DOHH2 (cell line): Measurements from ENCODE around the gene C9orf50.

Experiments used
- H3F3A ChIP-seq: fragments of 200-600 bp; sonication (generic), shearing (Covaris generic); 2 replicates; pipeline ENCODE4 v1.6.0; 2016; ENCODE audit warnings: antibody characterized with exemption, mild to moderate bottlenecking; ENCODE audit not compliant: control insufficient read depth, insufficient read depth
- H3K27ac ChIP-seq: fragments of 200-600 bp; sonication (generic); 2 replicates; pipeline ENCODE4 v1.5.1; 2014; ENCODE audit warnings: low read depth, mild to moderate bottlenecking, low read length, moderate library complexity
- H3K27me3 ChIP-seq: fragments of 200-600 bp; sonication (generic); 2 replicates; pipeline ENCODE4 v1.6.1; 2014; ENCODE audit warnings: mild to moderate bottlenecking, low read length, mixed read lengths; ENCODE audit not compliant: control insufficient read depth
- H3K36me3 ChIP-seq: fragments of 200-600 bp; sonication (generic); 2 replicates; pipeline ENCODE4 v1.6.1; 2014; ENCODE audit warnings: mild to moderate bottlenecking, low read length, moderate library complexity, mixed read lengths; ENCODE audit not compliant: control insufficient read depth
- H3K4me1 ChIP-seq: fragments of 200-600 bp; sonication (generic); 2 replicates; pipeline ENCODE4 v1.6.1; 2014; ENCODE audit warnings: mild to moderate bottlenecking, low read length, mixed read lengths; ENCODE audit not compliant: control insufficient read depth
- H3K4me2 ChIP-seq: fragments of 200-600 bp; sonication (generic); 2 replicates; pipeline ENCODE4 v1.6.0; 2014; ENCODE audit warnings: mild to moderate bottlenecking, low read length, moderate library complexity
- H3K4me3 ChIP-seq: fragments of 200-600 bp; sonication (generic); 2 replicates; pipeline ENCODE4 v1.5.1; 2014; ENCODE audit warnings: mild to moderate bottlenecking, low read length, mixed read lengths
- H3K79me2 ChIP-seq: fragments of 200-600 bp; sonication (generic); 2 replicates; pipeline ENCODE4 v1.6.1; 2014; ENCODE audit warnings: mild to moderate bottlenecking, low read length, mixed read lengths; ENCODE audit not compliant: control insufficient read depth
- H3K9me2 ChIP-seq: fragments of 200-600 bp; sonication (generic); replicated peaks from 2 replicates; pipeline ENCODE4 v1.6.1; 2014; ENCODE audit warnings: mild to moderate bottlenecking, low read length, mixed read lengths; ENCODE audit not compliant: control insufficient read depth
- H3K9me3 ChIP-seq: fragments of 200-600 bp; sonication (generic); 2 replicates; pipeline ENCODE4 v1.6.1; 2014; ENCODE audit warnings: antibody characterized with exemption, low read length, mixed read lengths; ENCODE audit not compliant: control insufficient read depth, insufficient read depth
- H4K20me1 ChIP-seq: fragments of 200-600 bp; sonication (generic); 2 replicates; pipeline ENCODE4 v1.6.0; 2014; ENCODE audit warnings: low read depth, mild to moderate bottlenecking, antibody characterized with exemption, low read length, moderate library complexity; ENCODE audit not compliant: control insufficient read depth, insufficient read depth
- CTCF ChIP-seq: fragments of 200-600 bp; sonication (generic); IDR thresholded peaks from one replicate; pipeline ENCODE4 v1.5.1; 2014; ENCODE audit warnings: antibody characterized with exemption, mild to moderate bottlenecking, low read depth, low read length; ENCODE audit not compliant: poor library complexity, severe bottlenecking
- EZH2phosphoT487 ChIP-seq: fragments of 200-600 bp; sonication (generic); IDR thresholded peaks from 2 replicates; pipeline ENCODE4 v1.6.1; 2017; ENCODE audit warnings: borderline replicate concordance, mild to moderate bottlenecking, antibody characterized with exemption, low read length, moderate library complexity, mixed read lengths

Gene C9orf50

GRCh38 chr9:129633207-129633606, 12.3 kb upstream of the C9orf50 start:
- Histone ChIP-seq H3K4me1 (peaks cover 7% of the 10 kb centered on the region), H3K9me2 (no peaks in the 10 kb centered on the region), H3K27me3 (no peaks in the 10 kb centered on the region), H3F3A (0 out of 2 replicates have a peak, but pooled peaks cover 2% of the 10 kb centered on the region), H3K36me3 (peaks cover 87% of the 10 kb centered on the region), H4K20me1 (peaks cover 36% of the 10 kb centered on the region), H3K79me2 (peaks cover 64% of the 10 kb centered on the region), H3K4me2 (no peak overlapping the region), H3K4me3 (no peak overlapping the region), H3K9me3 (no peaks in the 10 kb centered on the region), H3K27ac (no peak overlapping the region)
- TF ChIP-seq EZH2phosphoT487 (no peak), CTCF (no peak)

GRCh38 chr9:129632460-129632859, 11.6 kb upstream of the C9orf50 start:
- Histone ChIP-seq H3F3A (0 out of 2 replicates have a peak, but pooled peaks cover 2% of the 10 kb centered on the region), H3K79me2 (peaks cover 71% of the 10 kb centered on the region), H3K36me3 (peaks cover 87% of the 10 kb centered on the region), H4K20me1 (peaks cover 40% of the 10 kb centered on the region), H3K4me3 (no peak overlapping the region), H3K4me1 (peaks cover 14% of the 10 kb centered on the region), H3K4me2 (no peak overlapping the region), H3K9me2 (no peaks in the 10 kb centered on the region), H3K9me3 (no peaks in the 10 kb centered on the region), H3K27ac (no peak overlapping the region), H3K27me3 (no peaks in the 10 kb centered on the region)
- no peak for TF ChIP-seq EZH2phosphoT487
- TF ChIP-seq CTCF, result no peak

GRCh38 chr9:129631674-129632129, 10.8 kb upstream of the C9orf50 start:
- Histone ChIP-seq H3F3A (0 out of 2 replicates have a peak, but pooled peaks cover 2% of the 10 kb centered on the region), H3K27me3 (no peaks in the 10 kb centered on the region), H3K4me3 (no peak overlapping the region), H3K4me2 (no peak overlapping the region), H3K27ac (no peak overlapping the region), H4K20me1 (peaks cover 43% of the 10 kb centered on the region), H3K4me1 (peaks cover 19% of the 10 kb centered on the region), H3K36me3 (peaks cover 87% of the 10 kb centered on the region), H3K79me2 (peaks cover 79% of the 10 kb centered on the region), H3K9me3 (no peaks in the 10 kb centered on the region), H3K9me2 (no peaks in the 10 kb centered on the region)
- no peak for TF ChIP-seq CTCF
